Upper lobe of left lung (tissue), 4 donors: Measurements from ENCODE around the gene SLC22A3.

Source experiments
- CTCF ChIP-seq, 6 experiments: fragments of 450-650 bp in 4 of 6; fragments of 200-600 bp in 2 of 6; sonication (generic) in 2 of 6; IDR thresholded peaks; one replicate each; pipeline ENCODE4 v1.5.1; 2016 to 2019; ENCODE audit warnings: antibody characterized with exemption in 6 of 6
- EP300 ChIP-seq, 4 donors: sonication (generic); formaldehyde crosslinking; IDR thresholded peaks; one replicate each; pipeline ENCODE4 v1.5.1; 2017; ENCODE audit warnings: antibody characterized with exemption in 4 of 4, control low read depth in 2 of 4
- POLR2A ChIP-seq, 4 donors: fragments of 450-650 bp; IDR thresholded peaks; one replicate each; pipeline ENCODE4 v1.5.1; 2016 to 2017; ENCODE audit warnings: antibody characterized with exemption in 4 of 4, mild to moderate bottlenecking in 2 of 4
- POLR2AphosphoS5 ChIP-seq, 2 donors: sonication (generic); formaldehyde crosslinking; IDR thresholded peaks; one replicate each; pipeline ENCODE4 v1.5.1; 2017; ENCODE audit warnings: antibody characterized with exemption in 2 of 2

GRCh38 chr6:160301339-160301738, 46.8 kb upstream of the SLC22A3 start:
- TF ChIP-seq EP300 (IDR thresholded peaks at IDR 0.05) (no peak), CTCF (IDR thresholded peaks at IDR 0.05) (no peak), POLR2A (IDR thresholded peaks at IDR 0.05) (no peak), POLR2AphosphoS5 (IDR thresholded peaks at IDR 0.05) (no peak)
